HEK293T (cell line): ENCODE data around the gene KCNT1.

Source experiments
- CTCF ChIA-PET: fragments of 350-600 bp; formaldehyde crosslinking; extraction: SDS; loops from one replicate; lab custom pipeline; 2021; ENCODE audit warnings: antibody characterized with exemption, inconsistent platforms; lab: Yijun Ruan, JAX
- POLR2A ChIA-PET: fragments of 350-600 bp; formaldehyde crosslinking; extraction: SDS; loops from one replicate; lab custom pipeline; 2020; ENCODE audit warnings: antibody characterized with exemption, inconsistent platforms; lab: Yijun Ruan, JAX
- DNase-seq: peaks from one replicate; pipeline ENCODE4 v3.0.0; 2012; ENCODE audit warnings: mixed read lengths; ENCODE audit errors: extremely low spot score
- ARNT ChIP-seq: fragments of 450-650 bp; IDR thresholded peaks from 2 replicates; pipeline ENCODE4 v1.6.1; 2017; ENCODE audit warnings: mild to moderate bottlenecking
- BHLHE40 ChIP-seq: fragments of 450-650 bp; IDR thresholded peaks from 2 replicates; pipeline ENCODE4 v1.6.1; 2016; ENCODE audit warnings: mild to moderate bottlenecking, moderate library complexity, borderline replicate concordance
- CTBP1 ChIP-seq: fragments of 450-650 bp; IDR thresholded peaks from 2 replicates; pipeline ENCODE4 v1.6.1; 2016; ENCODE audit warnings: borderline replicate concordance
- ELF4 ChIP-seq: fragments of 450-650 bp; IDR thresholded peaks from 2 replicates; pipeline ENCODE4 v1.6.1; 2017; ENCODE audit warnings: antibody characterized with exemption
- FOXA1 ChIP-seq: fragments of 450-650 bp; IDR thresholded peaks from 2 replicates; pipeline ENCODE4 v1.6.1; 2016; ENCODE audit warnings: mild to moderate bottlenecking
- FOXK2 ChIP-seq: fragments of 450-650 bp; IDR thresholded peaks from 2 replicates; pipeline ENCODE4 v1.6.1; 2016; ENCODE audit warnings: mild to moderate bottlenecking
- FOXM1 ChIP-seq: fragments of 450-650 bp; IDR thresholded peaks from 2 replicates; pipeline ENCODE4 v1.6.1; 2017; ENCODE audit warnings: mild to moderate bottlenecking, borderline replicate concordance
- HDGF ChIP-seq: fragments of 450-650 bp; IDR thresholded peaks from 2 replicates; pipeline ENCODE4 v1.6.1; 2017; ENCODE audit warnings: antibody characterized with exemption, borderline replicate concordance
- L3MBTL2 ChIP-seq: fragments of 450-650 bp; conservative IDR thresholded peaks from 2 replicates; pipeline ENCODE4 v1.6.1; 2016; ENCODE audit warnings: mild to moderate bottlenecking
- LEF1 ChIP-seq: fragments of 450-650 bp; IDR thresholded peaks from 2 replicates; pipeline ENCODE4 v1.6.1; 2017; ENCODE audit warnings: mild to moderate bottlenecking, borderline replicate concordance
- NFRKB ChIP-seq: fragments of 450-650 bp; IDR thresholded peaks from 2 replicates; pipeline ENCODE4 v1.6.1; 2016; ENCODE audit warnings: mild to moderate bottlenecking, moderate library complexity
- SP1 ChIP-seq: fragments of 450-650 bp; IDR thresholded peaks from 2 replicates; pipeline ENCODE4 v1.6.1; 2017
- SUZ12 ChIP-seq: fragments of 450-650 bp; IDR thresholded peaks from 2 replicates; pipeline ENCODE4 v1.6.1; 2016; ENCODE audit warnings: mild to moderate bottlenecking
- TARDBP ChIP-seq: fragments of 450-650 bp; IDR thresholded peaks from 2 replicates; pipeline ENCODE4 v1.6.1; 2016
- ZNF384 ChIP-seq: fragments of 450-650 bp; IDR thresholded peaks from 2 replicates; pipeline ENCODE4 v1.6.1; 2016
- TF ChIP-seq, protein P1 (sequence below): fragments of 450-650 bp; IDR thresholded peaks from 2 replicates; pipeline ENCODE4 v1.6.1; 2016

The KCNT1 gene

DNA sequence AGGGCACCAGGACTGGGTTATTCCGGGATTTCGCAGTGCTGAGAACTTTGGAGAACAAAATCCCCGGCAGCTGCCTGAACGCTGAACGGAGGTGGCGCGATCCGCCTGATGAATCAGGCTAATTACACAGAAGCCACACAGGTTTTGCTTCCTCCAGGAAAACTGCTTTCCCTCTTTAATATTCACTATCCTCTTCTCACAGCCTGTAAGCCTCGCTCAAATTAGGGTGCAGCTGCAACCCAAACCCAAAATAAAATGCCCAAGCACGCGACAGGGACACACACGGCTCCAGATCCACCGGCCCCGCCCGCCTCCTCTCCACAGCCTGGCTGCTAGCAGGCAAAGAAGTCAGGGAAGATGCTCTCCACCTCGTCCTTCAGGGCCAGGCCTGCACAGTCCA lies 8.7 kb upstream of the KCNT1 start:
- TF ChIP-seq ARNT (no peak), FOXM1 (no peak), FOXK2 (no peak), HDGF (no peak), L3MBTL2 (no peak), ZNF384 (no peak), SP1 (no peak), SUZ12 (no peak)
- TF ChIP-seq, protein P1, sequence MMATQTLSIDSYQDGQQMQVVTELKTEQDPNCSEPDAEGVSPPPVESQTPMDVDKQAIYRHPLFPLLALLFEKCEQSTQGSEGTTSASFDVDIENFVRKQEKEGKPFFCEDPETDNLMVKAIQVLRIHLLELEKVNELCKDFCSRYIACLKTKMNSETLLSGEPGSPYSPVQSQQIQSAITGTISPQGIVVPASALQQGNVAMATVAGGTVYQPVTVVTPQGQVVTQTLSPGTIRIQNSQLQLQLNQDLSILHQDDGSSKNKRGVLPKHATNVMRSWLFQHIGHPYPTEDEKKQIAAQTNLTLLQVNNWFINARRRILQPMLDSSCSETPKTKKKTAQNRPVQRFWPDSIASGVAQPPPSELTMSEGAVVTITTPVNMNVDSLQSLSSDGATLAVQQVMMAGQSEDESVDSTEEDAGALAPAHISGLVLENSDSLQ: no peak
- CTCF ChIA-PET: interaction anchor here (0.7 kb wide), 1 partner anchor 12 kb away, joined by 3 read pairs; no protein-coding TSS in a partner anchor
- no peak for DNase-seq
- POLR2A ChIA-PET: no interaction called here

DNA sequence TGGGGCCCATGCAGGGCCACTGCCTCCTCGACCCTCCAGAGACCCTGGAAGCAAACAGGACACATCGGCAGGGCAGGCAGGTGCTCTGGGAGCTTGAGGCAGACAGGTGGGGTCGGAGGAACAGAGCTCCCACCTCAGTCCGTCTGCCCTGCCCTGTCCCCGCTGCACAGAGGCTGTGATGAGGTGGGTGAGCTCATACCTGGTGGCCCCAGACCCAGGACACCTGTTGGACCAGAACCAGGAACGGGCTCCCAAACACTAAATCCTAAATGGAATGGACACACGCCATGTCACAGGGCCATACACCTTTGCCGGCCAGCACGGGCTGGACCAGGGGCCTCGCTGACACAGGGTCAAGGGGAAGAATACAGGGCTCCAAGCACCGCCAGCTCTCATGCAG lies 8.2 kb upstream of the KCNT1 start:
- POLR2A ChIA-PET: no interaction called here
- DNase-seq: no peak
- CTCF ChIA-PET: interaction anchor here (0.7 kb wide), 1 partner anchor 11 kb away, joined by 3 read pairs; no protein-coding TSS in a partner anchor
- no peak for TF ChIP-seq FOXK2
- TF ChIP-seq BHLHE40: no peak
- TF ChIP-seq TARDBP: no peak
- TF ChIP-seq ARNT: no peak

DNA sequence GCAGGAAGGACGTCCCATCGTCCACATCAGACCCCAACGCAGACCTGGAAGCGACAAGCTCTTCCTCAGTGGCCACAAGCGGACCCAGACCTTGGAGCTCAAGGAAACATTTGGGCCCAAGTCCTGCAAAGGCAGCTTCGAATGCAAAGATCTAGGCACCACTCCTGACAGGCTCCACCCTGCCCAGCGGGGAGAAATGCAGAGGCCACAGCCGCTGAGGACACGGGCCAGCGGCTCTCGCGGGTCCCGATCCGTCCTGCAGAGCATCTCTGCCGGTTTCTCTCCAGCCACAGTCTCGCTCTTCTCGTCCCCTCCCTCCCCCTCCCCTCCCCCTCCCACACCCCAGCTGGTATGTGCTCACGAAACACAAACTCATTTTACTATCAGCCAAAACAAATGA lies 7.6 kb upstream of the KCNT1 start:
- POLR2A ChIA-PET: no interaction called here

DNA sequence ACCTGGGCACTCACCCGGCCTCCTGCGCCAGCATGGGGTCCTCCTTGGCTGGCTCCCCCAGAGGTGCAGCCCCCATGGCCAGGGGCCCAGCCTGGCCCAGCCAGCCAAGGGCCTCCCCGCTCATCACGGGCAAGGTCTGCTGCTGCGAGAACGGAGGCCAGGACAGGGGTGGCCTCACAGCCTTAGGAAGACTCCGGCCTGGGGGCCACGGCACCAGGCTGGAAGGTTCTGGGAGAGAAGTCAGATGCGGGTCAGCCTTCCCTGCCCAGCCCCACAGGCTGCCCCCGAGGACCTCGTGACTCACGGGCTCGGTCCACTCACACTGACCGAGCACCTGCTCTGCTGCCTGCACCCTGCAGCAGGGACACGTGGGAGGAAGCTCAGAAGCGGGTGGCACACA lies 6.9 kb upstream of the KCNT1 start:
- no peak for DNase-seq
- TF ChIP-seq HDGF: no peak
- no peak for TF ChIP-seq ELF4
- TF ChIP-seq FOXK2: no peak
- no peak for TF ChIP-seq ZNF384
- no peak for TF ChIP-seq CTBP1
- ChIA-PET POLR2A (no interaction called here), CTCF (no interaction called here)

More for the DNA sequence above, 7.6 kb upstream of the KCNT1 start:
- TF ChIP-seq SP1 (no peak), FOXM1 (no peak), TARDBP (no peak), ELF4 (no peak)
- no peak for DNase-seq
- CTCF ChIA-PET: no interaction called here

DNA sequence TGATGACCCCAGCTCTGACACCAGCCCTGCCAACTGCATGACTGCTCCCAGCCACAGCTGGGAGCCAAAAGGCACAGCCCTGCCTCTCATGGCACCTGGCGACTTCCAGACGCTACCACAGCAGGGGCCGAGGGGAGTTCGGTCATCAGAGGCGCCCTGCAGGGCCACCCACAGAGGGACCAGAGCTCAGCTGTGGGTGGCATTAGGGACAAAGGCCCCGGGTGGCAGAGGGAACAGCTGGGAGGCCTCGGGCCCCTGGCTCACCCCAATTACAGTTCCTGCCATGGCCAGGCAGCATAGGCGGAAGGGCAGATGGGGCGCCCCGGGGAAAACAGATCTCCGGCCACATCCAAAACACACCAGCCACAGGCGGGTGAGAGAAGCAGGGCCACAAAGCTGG lies 6.3 kb upstream of the KCNT1 start:
- no peak for DNase-seq
- CTCF ChIA-PET: no interaction called here
- POLR2A ChIA-PET: no interaction called here
- no peak for TF ChIP-seq HDGF
- TF ChIP-seq FOXM1: no peak
- no peak for TF ChIP-seq SP1
- no peak for TF ChIP-seq ARNT
- no peak for TF ChIP-seq LEF1
- no peak for TF ChIP-seq L3MBTL2
- TF ChIP-seq CTBP1: no peak

DNA sequence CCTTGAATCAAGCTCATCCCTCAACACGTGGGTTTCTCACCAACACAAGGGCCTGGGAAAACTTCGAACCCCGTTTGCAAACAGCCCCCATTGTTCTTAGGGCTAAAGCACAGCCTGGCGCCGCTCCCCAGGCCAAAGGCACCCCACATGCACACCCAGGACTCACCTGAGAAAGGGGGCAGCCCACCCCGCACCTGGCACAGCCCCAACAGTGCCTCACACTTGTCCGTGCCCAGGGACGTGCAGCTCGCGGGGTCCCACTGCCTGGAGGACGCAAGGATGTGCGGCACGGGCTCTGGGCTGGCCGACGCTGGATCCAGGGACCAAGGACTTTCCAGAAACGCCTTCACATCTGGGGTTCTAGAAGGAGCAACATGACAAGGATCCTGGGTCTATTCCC lies 5.5 kb upstream of the KCNT1 start:
- no peak for DNase-seq
- ChIA-PET POLR2A (no interaction called here), CTCF (no interaction called here)
- TF ChIP-seq TARDBP (no peak), LEF1 (no peak), ARNT (no peak), FOXK2 (no peak), SUZ12 (no peak), BHLHE40 (no peak), ELF4 (no peak), HDGF (no peak), NFRKB (no peak), FOXM1 (no peak), CTBP1 (no peak), ZNF384 (no peak)
- TF ChIP-seq, protein P1: no peak

DNA sequence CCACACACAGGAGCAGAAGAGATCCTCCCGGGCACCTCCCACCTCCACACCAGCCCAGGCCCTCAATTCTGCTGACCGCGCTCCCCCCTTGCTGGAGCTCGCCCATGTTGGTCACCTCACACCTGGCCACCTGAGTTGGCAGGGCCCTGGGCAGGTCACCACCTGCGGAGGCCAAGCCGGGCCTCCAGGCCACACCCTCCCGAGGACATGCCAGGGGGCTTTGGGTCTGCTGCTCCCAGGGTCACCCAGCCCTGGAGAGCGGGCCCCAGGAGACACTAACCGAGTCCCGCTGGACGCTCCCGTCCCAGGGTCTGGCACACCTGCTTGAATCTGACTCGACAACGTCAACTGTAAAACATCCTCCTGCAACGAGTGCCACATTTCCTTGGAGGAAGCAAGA lies 4.8 kb upstream of the KCNT1 start:
- CTCF ChIA-PET: no interaction called here
- no peak for TF ChIP-seq TARDBP
- no peak for TF ChIP-seq ZNF384
- no peak for TF ChIP-seq LEF1
- no peak for TF ChIP-seq ARNT
- no peak for TF ChIP-seq SUZ12
- TF ChIP-seq CTBP1: no peak
- TF ChIP-seq ELF4: no peak
- no peak for TF ChIP-seq NFRKB
- no peak for TF ChIP-seq FOXA1
- no peak for TF ChIP-seq FOXK2
- no peak for TF ChIP-seq L3MBTL2
- TF ChIP-seq FOXM1: no peak
- TF ChIP-seq HDGF: no peak
- TF ChIP-seq, protein P1: no peak
- TF ChIP-seq SP1: no peak
- no peak for TF ChIP-seq BHLHE40
- POLR2A ChIA-PET: no interaction called here
- no peak for DNase-seq
